Activated naive CD8-positive, alpha-beta T cell treated with anti-CD3 and anti-CD28 coated beads for 36 hours (primary cell): ENCODE results near the gene HRH3. TPM values are rescaled to one million over a fixed set of nuclear protein-coding genes. Genes with fewer than 3 reads are reported as not detected.

ENCODE experiments used
- DNase-seq: peaks from one replicate; pipeline ENCODE4 v3.0.0; 2021
- H3K27ac Mint-ChIP-seq: one replicate; pipeline ENCODE4 v1.8.0; 2022; ENCODE audit warnings: mild to moderate bottlenecking, moderate library complexity, mixed read lengths
- H3K27me3 Mint-ChIP-seq: one replicate; pipeline ENCODE4 v1.8.0; 2022; ENCODE audit warnings: mild to moderate bottlenecking, mixed read lengths
- H3K36me3 Mint-ChIP-seq: one replicate; pipeline ENCODE4 v1.8.0; 2021; ENCODE audit warnings: mild to moderate bottlenecking, mixed read lengths
- H3K4me1 Mint-ChIP-seq: one replicate; pipeline ENCODE4 v1.8.0; 2021; ENCODE audit warnings: mixed read lengths
- H3K4me3 Mint-ChIP-seq: one replicate; pipeline ENCODE4 v1.8.0; 2022; ENCODE audit warnings: mild to moderate bottlenecking, moderate library complexity, mixed read lengths
- H3K9me3 Mint-ChIP-seq: one replicate; pipeline ENCODE4 v1.8.0; 2022; ENCODE audit warnings: mixed read lengths
- total RNA-seq, 2 experiments: library from RNA; stranded (reverse); gene quantifications; one replicate each; pipeline ENCODE4 v1.2.3, GENCODE V29; 2021

The HRH3 gene
- total RNA-seq, 2 experiments from 2014 or later: not detected

DNA sequence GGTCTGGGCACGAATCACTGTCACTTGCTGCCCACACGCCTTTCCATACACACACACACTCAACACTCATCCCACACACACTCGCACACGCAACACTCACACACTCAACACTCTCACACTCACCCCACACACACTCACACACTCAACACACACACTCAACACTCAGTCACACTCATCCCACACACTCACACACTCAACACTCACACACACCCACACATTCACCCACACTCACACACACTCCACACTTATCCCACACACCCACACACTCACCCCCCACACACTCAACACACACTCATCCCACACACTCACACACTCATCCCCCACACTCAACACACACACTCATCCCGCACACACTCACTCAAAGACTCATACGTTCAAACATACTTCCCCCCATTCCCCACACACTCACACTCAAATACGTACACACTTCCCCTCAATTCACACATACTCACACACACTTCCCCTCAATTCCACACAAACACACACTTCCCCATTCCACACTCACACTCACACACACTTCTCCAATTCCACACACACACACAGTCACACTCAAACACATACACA is 9.0 kb upstream of the HRH3 start:
- Mint-ChIP-seq H3K9me3 (no peaks in the 10 kb centered on the region), H3K4me1 (no peaks in the 10 kb centered on the region), H3K27me3 (peaks cover 15% of the 10 kb centered on the region), H3K36me3 (no peaks in the 10 kb centered on the region), H3K4me3 (no peak overlapping the region), H3K27ac (no peak overlapping the region)
- no peak for DNase-seq

DNA sequence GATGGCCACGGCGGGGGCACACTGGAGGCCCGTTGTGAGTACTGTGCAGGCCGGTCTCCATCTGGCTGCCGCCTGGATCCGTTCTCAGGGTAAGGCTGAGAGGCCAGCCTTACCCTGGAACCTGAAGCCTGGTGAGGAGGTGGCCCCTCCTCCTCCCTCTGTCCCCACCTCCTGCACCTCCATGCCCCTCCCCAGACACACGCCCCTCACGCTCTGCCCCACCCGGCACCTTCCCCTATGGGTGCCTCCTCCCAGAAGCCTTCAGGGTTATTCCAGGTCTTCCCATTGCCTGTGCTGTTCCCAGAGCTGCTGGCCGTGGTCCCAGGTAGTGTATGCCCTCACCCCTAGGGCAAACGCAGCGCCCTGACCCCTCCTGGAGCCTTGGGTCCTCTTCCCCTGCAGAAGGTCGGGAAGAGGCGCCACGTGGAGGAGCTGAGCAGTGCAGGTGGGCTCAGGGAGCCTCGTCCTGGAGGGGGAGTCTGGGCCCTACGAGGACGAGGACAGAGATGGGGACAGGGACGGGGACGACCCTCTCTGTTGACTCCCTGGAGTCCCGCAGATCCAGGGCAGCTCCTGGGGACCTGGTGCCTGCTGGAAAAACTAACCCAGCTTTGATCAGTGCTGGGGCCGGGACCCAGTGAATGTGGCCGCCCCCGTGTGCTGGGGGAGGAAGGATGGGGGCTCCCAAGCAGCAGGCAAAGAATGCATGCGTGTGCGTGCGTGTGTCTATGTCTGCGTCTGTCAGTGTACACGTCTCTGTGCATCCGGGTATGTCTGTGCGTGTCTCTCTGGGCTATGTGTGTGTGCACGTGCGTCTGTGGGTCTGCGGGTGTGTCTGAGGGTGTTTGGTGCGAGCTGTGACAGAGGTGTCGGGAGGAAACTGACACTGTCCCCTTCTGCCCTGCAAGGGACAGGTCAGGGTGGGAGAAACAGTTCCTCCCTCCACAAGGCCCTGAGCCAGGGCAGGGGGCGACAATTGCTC is 8.2 kb upstream of the HRH3 start:
- H3K4me1 Mint-ChIP-seq: no peaks in the 10 kb centered on the region
- DNase-seq: no peak
- H3K9me3 Mint-ChIP-seq: no peaks in the 10 kb centered on the region
- no peak overlapping the region for H3K27ac Mint-ChIP-seq
- no peak overlapping the region for H3K4me3 Mint-ChIP-seq
- peaks cover 15% of the 10 kb centered on the region for H3K27me3 Mint-ChIP-seq
- H3K36me3 Mint-ChIP-seq: no peaks in the 10 kb centered on the region

DNA sequence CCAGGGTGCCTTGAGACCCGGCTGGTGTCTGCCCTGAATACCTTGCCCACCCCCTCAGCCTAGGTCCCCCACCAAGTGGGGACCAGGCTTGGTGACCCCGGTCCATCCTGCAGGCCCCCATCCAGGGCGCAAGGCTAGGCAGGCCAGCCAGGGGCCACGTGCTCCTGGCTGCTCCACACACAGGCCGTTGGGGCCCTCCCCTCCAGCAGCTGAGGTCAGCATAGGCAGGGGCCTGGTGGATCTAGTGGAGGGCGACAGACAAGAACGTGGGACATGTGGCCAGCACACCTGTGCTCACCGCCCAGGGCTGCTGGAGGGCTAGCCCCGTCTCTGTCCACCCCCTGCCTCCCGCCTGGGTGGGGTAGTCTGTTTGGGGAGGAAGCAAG is 7.5 kb upstream of the HRH3 start:
- no peak for DNase-seq
- peaks cover 20% of the 10 kb centered on the region for H3K27me3 Mint-ChIP-seq
- H3K4me3 Mint-ChIP-seq: no peak overlapping the region
- no peaks in the 10 kb centered on the region for H3K9me3 Mint-ChIP-seq
- H3K36me3 Mint-ChIP-seq: no peaks in the 10 kb centered on the region
- no peaks in the 10 kb centered on the region for H3K4me1 Mint-ChIP-seq
- H3K27ac Mint-ChIP-seq: no peak overlapping the region

DNA sequence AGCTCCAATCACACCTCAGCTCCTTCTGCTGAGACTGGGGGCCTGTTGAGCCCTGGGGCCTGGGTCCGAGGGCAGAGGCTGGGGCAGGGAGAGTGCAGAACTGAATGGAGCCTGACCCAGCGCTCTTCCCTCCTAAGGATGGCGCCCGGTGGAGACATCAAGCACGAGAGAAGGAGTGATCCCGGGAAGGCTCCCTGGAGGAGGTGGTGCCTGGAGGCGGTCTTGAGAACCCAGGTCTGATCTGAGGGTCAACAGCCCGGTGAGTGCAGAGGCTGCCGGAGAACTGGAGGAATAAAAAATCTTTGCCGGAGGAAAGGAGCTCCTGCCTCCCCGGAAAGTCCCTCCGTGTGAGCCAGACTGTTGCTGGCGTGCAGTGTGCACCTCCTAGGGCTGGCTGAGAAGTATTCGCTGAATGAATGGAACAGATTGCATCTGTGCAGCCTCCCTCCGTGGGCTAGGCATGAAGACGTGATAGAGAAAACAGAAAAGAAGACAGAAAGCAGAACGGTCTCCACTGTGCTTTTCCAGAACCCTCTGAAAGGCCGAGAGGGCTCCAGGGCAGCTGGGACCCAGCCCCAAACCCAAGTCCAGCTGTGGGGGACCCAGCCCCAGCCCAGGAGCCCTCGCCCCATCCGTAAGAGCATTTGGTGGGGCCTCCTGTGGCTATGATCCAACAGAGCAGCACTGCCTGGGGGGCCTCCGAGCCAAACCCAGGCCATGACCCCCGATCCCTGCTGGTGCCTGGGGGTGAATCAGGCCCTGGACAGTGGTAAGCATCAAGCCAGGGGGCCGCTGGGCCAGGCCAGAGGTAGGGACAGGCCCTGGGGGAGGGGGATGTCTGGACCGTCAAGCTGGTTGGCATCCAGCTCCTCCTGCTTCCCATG is 6.9 kb upstream of the HRH3 start:
- H3K27ac Mint-ChIP-seq: no peak overlapping the region
- no peaks in the 10 kb centered on the region for H3K36me3 Mint-ChIP-seq
- peaks cover 26% of the 10 kb centered on the region for H3K27me3 Mint-ChIP-seq
- H3K9me3 Mint-ChIP-seq: no peaks in the 10 kb centered on the region
- no peak for DNase-seq
- H3K4me3 Mint-ChIP-seq: no peak overlapping the region
- H3K4me1 Mint-ChIP-seq: no peaks in the 10 kb centered on the region

DNA sequence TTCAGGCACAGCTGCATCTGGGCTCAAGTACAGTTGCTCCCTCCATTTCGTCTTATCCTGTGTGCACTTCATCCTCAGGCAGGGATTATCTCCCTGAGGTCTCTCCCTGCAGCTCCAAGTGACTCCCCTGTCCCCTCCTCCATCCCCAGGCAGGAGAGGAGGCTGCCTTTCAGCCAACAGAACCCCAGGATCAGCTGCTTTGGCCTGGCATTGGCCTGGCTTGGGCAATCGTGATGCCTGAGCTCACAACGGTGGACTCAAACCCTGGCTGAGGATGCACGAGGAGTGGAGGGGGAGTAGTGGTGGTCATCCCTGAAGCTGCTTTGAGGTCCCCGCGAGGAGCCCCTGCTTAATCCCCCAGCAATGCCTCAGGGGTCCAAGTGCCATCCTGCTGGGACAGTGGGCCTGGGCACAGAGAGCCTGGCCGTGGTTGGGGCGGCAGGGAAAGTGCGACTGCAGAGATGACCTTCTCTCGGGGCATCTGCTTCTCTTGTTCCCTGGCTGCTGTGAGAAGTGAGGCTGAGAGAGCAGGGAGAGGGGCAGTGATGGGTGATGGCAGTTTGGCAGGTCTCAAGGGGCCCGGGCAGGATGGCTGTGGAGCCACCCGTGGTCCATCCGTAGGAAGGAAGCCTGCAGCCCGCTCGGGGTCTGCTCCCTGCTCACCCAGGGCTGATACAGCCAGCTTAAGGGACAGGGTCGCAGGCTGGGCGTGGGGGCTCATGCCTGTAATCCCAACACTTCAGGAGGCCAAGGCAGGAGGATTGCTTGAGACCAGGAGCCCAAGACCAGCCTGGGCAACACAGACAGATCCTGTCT is 6.0 kb upstream of the HRH3 start:
- Mint-ChIP-seq H3K36me3 (no peaks in the 10 kb centered on the region), H3K9me3 (no peaks in the 10 kb centered on the region), H3K27me3 (peaks cover 36% of the 10 kb centered on the region), H3K4me3 (no peak overlapping the region), H3K4me1 (no peaks in the 10 kb centered on the region), H3K27ac (no peak overlapping the region)
- no peak for DNase-seq

DNA sequence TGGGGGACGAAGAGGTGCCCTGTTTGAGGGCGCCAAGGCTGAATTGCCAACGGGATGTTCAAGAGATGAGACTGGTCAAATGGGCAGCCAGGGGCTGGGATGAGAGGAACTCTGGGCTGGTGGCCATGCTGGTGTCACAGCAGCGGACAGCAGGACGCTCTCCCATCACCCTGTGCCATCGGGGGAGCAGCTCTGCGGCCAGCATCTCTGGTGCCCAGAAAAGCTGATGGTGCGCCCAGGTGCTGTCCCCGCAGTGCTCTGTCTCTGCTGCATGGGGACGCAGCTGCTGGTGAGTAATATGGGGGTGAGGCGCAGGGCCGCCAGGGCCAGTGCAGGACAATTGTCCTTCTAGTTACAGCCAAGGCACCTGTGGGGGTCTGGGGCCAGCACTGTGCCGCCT is 4.9 kb upstream of the HRH3 start:
- no peaks in the 10 kb centered on the region for H3K36me3 Mint-ChIP-seq
- H3K4me1 Mint-ChIP-seq: no peaks in the 10 kb centered on the region
- no peaks in the 10 kb centered on the region for H3K9me3 Mint-ChIP-seq
- DNase-seq: no peak
- no peak overlapping the region for H3K27ac Mint-ChIP-seq
- H3K27me3 Mint-ChIP-seq: peaks cover 41% of the 10 kb centered on the region
- H3K4me3 Mint-ChIP-seq: no peak overlapping the region

DNA sequence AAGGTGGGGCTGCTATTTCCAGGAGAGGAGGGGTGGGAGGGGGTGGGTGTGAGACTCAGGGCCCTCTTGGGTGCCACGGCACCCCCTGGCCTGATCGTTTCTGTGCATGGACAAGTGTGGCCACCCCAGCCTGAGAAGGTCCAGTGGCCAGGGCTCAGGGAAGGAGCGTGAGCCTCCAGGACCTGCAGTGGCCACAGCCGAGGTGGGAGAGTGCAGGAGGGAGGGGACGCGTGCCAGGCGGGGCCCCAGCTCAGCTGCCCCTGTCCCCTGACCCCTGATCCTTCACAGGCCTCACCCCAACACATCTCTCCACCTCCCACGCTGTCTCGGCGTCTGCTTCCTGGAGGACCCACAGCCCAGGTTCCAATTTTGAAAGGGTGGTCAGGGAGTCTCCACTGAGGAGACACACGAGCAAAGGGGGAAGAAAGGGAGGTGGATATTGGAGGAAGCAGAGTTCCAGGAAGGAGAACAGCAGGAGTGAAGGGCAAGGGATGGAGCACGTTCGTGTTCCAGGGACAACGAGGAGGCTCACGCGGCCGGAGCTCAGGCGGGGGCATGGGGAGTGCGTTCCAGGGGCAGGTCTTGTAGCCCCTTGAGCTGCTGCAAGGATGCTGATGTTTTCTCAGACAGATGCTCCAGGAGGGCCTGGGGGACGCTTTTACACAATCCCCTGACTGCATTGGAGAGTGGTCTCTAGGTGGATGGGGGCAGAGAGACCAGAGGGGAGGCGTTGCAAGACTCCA is 4.2 kb upstream of the HRH3 start:
- no peak for DNase-seq
- no peaks in the 10 kb centered on the region for H3K9me3 Mint-ChIP-seq
- no peak overlapping the region for H3K27ac Mint-ChIP-seq
- no peak overlapping the region for H3K4me3 Mint-ChIP-seq
- H3K36me3 Mint-ChIP-seq: no peaks in the 10 kb centered on the region
- H3K4me1 Mint-ChIP-seq: no peaks in the 10 kb centered on the region
- peaks cover 45% of the 10 kb centered on the region for H3K27me3 Mint-ChIP-seq

DNA sequence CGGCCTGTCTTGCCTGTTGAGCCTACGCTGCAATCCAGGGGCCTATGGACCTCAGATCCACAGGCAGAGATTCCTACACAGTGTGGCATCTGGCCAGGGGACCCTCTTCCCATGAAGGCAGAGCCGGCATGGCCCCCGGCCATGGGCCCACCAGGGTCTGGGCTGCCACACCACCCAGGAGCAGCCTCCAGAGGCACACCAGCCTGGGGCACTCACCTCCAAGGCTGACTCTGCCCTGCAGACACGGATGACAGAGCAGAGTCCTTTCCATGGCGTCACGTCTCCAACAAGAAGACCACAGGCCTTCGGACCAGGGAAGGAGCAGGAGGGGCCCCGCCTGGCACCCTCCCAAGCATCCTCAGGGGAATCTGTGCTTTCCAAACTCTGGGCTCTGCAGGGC is 3.5 kb upstream of the HRH3 start:
- H3K27ac Mint-ChIP-seq: no peak overlapping the region
- H3K9me3 Mint-ChIP-seq: no peaks in the 10 kb centered on the region
- no peak overlapping the region for H3K4me3 Mint-ChIP-seq
- DNase-seq: no peak
- no peaks in the 10 kb centered on the region for H3K36me3 Mint-ChIP-seq
- peaks cover 52% of the 10 kb centered on the region for H3K27me3 Mint-ChIP-seq
- no peaks in the 10 kb centered on the region for H3K4me1 Mint-ChIP-seq

DNA sequence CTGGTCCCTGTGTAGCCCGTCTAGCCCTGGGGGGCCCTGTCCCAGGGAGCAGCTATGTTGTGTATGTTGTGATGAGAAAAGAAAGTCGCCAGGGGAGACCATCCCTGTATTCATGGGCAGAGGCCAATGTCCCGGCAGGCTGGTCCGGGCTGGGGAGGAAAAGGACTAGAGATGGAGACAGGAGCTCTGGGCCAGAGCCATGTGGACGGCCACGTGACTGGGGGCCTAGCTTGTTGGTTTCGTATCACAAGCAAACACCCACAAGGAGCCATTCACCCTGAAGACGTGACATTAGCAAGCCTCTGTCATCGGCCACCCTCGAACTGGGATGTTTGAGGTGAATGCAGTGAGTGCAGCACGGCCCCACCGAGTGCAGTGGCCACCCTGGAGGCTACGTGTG is 2.9 kb upstream of the HRH3 start:
- no peak for DNase-seq
- no peaks in the 10 kb centered on the region for H3K9me3 Mint-ChIP-seq
- no peaks in the 10 kb centered on the region for H3K36me3 Mint-ChIP-seq
- H3K4me1 Mint-ChIP-seq: no peaks in the 10 kb centered on the region
- peaks cover 57% of the 10 kb centered on the region for H3K27me3 Mint-ChIP-seq
- H3K27ac Mint-ChIP-seq: no peak overlapping the region
- no peak overlapping the region for H3K4me3 Mint-ChIP-seq

DNA sequence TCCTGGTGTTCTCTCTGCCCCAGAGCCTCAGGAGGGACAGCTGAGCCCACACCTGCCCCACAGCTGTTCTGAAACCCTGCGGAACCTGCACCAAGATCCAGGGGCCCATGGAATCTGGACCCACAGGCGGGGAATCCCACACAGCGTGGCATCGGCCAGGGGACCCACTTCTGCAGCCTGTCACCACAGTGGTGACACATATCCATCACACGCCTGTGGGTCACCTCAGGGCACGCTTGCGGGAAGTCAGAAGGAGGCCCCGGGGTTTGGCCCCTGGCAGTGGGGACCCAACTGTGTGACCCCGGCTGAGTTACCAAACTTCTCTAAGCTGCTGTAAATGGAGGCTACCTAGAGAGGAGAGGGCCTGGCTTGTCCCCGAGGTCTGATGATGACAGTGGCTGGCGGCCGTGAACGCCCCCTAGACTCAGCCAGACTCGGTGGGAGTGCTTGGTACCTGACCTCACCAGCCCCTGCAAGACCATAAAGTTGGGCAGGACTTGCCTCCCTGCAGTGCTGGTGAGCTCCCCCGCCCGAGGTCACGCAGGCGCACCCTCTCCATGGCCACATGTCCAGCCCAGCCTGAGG is 2.3 kb upstream of the HRH3 start:
- Mint-ChIP-seq H3K27me3 (peaks cover 57% of the 10 kb centered on the region), H3K36me3 (no peaks in the 10 kb centered on the region), H3K9me3 (no peaks in the 10 kb centered on the region), H3K4me3 (no peak overlapping the region), H3K4me1 (no peaks in the 10 kb centered on the region), H3K27ac (no peak overlapping the region)
- no peak for DNase-seq

DNA sequence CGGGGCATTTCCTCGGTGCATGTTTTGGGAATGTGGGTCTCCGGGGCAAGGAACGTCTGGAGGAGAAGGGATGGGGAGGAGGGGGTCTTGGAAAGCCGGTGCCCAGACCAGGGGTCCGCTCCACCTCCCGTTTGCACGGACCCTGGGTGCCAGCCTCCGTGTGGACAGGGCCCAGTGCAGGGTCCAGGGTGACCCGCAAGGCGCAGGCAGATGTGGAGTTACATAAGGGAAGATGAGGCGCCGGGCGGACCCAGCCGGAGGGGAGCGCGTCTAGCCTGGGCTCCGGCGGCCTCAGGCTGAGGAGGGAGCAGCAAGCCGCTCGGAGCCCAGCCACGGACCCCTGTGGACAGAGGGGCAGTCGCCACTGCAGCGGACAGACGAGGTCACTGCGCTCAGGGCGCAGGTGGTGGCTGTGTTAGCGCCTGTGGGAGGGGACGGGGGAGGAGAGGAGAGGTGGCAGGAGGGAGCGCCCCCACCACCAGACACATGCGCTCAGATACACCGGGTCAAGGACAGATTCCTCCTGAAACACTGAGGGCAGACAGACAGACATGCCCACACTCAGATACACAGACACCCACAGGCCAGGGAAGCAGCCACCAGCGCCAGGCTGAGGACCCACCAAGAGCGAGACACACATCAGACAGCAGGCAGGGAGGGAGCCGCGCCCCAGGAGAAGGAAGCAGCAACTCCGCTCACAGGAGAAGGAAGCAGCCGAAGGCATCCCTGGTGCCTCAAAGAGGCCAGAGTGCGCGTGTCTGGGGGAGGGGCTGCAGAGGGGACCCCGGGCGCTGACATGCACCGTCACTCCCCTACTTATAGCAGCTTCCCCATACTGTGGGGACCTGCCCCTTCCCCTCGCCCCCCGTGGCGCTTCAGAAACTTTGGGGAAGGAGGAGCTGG is 839 bp upstream of the HRH3 start:
- no peaks in the 10 kb centered on the region for H3K9me3 Mint-ChIP-seq

DNA sequence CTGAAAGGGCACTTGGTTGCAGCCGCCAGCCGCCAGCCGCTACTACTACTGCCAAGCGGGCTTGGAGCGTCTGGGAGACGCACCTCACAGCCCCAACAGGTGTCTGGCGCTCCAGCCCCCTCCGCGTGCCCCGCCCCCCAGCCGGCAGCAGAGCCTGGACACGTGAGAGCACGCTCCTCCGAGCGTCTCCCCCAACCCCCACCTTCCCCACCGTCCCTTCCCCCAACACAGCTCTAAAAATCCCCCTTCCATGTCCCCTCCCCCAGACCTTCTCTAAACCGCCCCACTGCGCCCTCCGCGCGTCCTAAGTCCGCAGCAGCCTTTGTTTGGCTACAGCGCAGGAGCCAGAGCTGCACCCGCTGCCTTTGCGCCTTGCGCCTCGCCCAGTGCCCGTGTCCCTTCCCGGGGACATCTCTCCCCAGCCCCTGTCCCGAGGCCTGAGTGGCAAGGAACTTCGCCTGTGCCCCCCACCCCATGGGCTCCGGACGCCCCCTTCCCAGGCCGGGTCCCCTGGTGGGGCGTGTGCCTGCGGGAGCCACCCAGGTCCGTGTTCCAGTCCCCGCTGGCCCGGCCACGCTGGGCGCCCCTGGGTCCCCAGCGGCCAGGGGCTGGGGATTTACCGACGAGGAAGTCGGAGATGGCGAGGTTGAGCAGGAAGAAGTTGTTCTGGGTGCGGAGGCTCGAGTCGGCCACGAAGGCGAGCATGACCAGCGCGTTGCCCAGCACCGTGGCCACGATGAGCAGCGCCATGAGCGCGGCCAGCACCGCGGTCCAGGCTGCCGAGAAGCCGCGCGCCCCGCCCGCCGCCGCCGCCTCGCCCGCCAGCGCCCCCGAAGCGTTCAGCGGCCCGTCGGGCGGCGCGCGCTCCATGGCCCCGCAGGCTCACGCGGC is 732 bp downstream of the HRH3 start:
- H3K27me3 Mint-ChIP-seq: peaks cover 57% of the 10 kb centered on the region
- no peaks in the 10 kb centered on the region for H3K9me3 Mint-ChIP-seq
- DNase-seq: no peak
- no peak overlapping the region for H3K4me3 Mint-ChIP-seq
- H3K27ac Mint-ChIP-seq: no peak overlapping the region
- H3K36me3 Mint-ChIP-seq: no peaks in the 10 kb centered on the region
- no peaks in the 10 kb centered on the region for H3K4me1 Mint-ChIP-seq

More for the DNA sequence above, 839 bp upstream of the HRH3 start:
- Mint-ChIP-seq H3K4me3 (no peak overlapping the region), H3K36me3 (no peaks in the 10 kb centered on the region), H3K27me3 (peaks cover 55% of the 10 kb centered on the region), H3K27ac (no peak overlapping the region), H3K4me1 (no peaks in the 10 kb centered on the region)
- no peak for DNase-seq
